ENCODE results near the gene SENP5. TPM values are rescaled to one million over a fixed set of nuclear protein-coding genes. Genes with fewer than 3 reads are reported as not detected.

The SENP5 gene
- total RNA-seq, 1 donor from 2014 or later: 81.4 TPM

GRCh38 chr3:196969134-196969659 lies 101.5 kb downstream of the SENP5 start:
- DNase-seq: peak; percentile 15

DNA sequence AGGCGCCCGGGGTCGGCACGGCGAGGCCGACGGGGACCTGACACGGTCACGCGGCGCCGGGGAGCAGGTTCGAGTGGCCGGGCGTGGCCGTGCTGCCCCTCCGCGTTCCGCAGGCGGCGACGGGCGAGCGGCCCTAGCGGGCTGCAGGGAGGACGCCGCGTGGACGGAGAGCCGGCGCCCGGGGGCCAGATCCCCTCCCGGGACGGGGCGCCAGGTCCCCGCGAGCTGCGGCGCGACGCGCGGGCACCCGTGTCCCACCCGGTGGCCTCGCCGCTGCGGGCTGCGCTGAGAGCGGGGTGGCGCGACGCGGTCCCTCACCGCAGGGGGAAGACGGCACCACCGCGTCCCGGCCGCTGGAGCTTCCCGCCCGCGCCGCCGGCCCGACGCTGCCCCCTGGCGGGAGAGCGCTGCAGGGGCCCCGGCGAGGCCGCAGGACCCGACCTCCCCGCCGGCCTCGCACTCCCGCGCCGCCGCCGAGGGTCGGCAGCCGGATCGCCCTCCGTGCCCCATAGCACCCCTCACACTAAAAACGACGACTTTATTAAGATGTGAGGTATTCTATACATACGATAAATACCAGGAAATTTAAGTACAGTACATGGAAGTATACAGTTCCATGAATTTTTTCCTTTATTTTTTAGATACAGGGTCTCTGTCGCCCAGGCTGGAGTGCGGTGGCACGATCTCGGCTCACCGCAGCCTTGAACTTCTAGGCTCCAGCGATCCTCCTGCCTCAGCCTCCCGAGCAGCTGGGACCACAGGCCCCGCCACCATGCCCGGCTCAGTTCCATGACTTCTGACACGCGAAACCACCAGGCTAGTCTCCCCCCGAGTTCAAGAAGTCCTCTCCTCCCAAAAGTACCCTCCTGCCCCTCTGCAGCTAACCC lies 102.2 kb downstream of the SENP5 start:
- DNase-seq: peak; percentile 71

DNA sequence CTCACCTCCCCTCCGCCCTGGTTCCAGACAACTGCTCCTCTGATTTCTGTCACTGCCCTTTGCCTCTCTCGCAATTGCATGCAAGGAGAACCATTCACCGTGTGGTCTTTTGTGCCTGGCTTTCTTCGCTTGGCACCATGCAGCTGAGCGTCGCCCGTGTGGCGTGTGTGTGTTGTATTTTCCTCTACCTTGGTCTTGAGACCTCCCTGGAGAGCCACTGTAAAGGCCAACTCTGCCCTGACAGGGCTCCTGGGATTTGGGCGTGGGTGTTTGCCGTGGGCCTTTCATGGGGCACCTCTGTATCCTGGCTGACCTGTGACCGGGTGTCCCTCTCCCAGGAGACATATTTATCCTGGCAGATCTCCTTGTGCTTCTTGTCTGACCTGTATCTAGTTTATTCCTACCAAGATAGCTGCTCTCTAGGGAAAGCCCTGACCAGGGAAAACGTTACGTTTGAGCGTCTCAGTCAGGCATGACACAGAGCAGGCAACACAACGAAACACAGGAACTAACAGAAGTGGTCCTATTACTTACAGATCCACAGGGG lies 102.9 kb downstream of the SENP5 start:
- no peak for DNase-seq

GRCh38 chr3:196971094-196971698 lies 103.5 kb downstream of the SENP5 start:
- DNase-seq: no peak

DNA sequence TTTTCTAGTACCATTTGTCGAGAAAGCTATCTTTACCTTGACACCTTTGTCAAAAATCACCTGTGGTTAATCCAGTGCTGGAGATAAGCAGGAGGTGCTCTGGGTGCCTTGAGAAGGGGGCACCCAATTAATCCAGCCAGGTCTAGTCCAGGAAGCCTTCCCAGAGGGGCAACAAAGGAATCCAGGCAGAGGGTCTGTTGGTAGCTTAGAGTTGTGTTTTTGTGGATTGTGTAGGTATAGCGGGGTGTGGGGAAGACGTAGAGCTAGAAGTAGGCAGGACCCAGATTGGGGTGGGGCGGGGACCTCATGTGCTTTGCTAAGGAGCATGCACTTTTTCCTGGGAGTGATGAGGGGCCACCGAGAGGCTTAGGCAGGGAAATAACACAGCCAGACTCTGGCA lies 106.9 kb downstream of the SENP5 start:
- no peak for DNase-seq

DNA sequence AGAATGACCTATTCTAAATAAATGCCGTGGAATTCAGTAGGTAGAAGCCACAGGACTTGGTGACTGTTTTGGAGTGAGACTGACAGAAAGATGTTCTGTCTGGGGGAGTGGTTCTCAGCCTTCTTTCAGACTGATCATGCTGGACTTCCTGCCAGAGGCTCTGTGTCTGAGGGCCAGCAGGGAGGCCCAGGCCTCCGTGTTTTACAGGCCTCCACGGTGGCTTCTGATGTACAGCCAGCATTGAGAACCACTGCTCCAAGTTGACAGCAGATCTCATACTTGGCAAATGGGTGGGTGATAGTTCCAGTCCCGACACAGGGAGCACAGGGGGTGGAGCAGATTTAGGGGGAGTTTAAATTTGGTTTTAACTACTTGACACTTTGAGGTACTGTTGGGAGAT lies 107.6 kb downstream of the SENP5 start:
- DNase-seq: no peak

DNA sequence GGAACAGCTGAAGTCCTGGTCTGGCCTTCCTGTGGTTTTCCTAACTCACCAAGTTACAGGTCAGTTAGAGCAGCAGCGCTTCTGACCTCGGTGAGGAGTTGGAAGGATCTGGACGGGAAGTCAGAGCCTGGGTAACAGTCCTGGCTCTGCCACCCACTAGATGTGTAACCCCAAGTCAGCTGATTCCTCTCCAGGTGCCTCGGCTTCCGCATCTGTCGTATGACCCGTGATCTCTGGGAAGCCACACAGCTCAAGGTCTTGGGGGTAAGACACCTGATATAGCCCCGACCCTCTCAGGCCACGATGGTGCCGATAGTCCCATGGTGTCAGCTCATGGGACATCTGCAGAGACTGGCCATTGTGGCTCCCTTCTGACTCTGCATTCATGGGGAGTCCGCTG lies 109.2 kb downstream of the SENP5 start:
- no peak for DNase-seq

DNA sequence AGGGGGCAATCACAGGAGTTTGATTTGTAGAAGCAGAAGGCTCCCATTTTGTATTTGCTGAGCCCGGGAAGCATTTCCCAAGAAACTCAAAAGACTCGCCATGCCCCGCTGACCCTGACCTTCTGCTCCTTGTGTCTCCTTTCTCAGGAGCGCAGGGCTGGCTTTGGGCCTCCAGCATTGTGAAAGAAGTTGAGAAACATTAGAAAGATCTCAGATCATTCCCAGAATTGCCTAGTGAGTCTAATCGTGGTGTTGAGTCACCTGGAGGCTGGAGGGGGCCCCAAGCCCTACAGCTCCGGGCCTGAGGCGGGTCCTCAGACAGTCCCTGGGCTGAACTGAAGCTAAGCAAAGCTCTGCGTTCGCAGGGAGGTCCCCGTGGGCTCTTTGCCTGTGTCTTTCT lies 111.8 kb downstream of the SENP5 start:
- no peak for DNase-seq

- no peak for DNase-seq
Observed at GRCh38 chr3:196981657-196982056, 113.9 kb downstream of the SENP5 start.

DNA sequence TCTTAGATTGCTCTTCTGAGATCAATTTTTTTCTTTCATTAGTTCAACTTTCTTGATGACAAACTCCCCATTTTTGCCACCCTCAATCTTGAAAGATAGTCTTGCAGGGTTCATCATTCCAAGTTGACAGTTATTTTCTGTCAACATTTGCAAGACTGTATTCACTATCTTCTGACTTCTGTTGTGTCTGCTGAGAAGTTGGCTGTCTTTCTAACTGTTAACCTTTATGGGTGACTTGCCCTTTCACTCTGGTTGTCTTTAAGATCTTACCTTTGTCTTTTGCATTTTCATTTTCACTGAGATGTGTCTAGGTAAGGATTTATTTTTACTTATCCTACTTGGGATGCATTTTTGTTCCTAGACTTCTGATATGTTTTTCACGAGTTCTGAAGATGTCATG lies 115.5 kb downstream of the SENP5 start:
- no peak for DNase-seq

Other genes with a start within 250 kb of the SENP5 start
- gene NRROS, start 228.2 kb upstream of the SENP5 start, total RNA-seq: 3.9 TPM
- gene CEP19, start 155.7 kb upstream of the SENP5 start, total RNA-seq: 2.6 TPM
- 35.1 TPM for gene PIGX, start 155.5 kb upstream of the SENP5 start, total RNA-seq
- 50.9 TPM for gene PAK2, start 128.1 kb upstream of the SENP5 start, total RNA-seq
- 45.7 TPM for gene NCBP2, start 74.6 kb downstream of the SENP5 start, total RNA-seq
- gene PIGZ, start 100.9 kb downstream of the SENP5 start, total RNA-seq: 2.4 TPM
- gene MELTF, start 161.9 kb downstream of the SENP5 start, total RNA-seq: 6.6 TPM

Measured in tongue (tissue), 2 donors.